ENCODE measurements around the gene RASSF7.
A peak's percentile ranks its signal among the peaks of the same experiment; 100 is the strongest.

RASSF7 gene

DNA sequence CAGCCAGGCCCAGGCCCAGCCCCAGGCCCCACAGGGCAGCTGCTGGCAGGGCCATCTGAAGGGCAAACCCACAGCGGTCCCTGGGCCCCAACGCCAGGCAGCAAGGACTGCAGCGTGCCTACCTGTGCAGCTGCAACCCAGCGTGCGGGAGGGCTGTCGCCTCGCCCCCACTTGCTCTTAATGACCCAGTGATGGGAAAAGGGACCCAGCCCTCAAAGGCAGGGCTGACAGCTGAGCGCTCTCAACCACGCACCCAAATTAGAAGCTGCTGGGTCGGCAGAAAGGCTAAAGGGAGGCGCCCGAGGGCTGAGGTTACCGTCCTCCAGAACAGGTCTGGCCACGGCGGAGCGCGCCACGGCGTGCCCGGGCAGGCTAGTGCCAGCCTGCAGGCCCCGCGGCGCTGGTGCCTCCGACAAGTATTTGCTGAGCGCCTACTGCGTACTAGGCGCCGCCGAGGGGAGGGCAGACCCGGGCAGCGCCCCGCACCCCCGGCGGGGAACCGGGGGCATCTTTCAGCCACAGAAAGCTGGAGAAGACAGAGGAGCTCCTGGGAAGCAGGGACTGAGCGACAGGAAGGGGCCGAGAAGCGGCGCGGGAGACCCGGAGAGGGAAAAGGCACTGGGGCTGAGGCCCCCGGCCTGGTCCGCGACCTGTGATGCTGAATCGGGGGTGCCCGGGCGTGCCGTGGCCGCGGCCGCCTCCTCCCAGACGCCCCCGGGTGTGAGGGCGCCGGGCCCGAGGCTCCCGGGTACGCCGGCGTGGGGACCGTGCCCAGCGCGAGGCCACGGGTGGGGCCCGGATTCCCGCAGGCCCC is 26.2 kb upstream of the RASSF7 start:
- TF ChIP-seq, protein P1, sequence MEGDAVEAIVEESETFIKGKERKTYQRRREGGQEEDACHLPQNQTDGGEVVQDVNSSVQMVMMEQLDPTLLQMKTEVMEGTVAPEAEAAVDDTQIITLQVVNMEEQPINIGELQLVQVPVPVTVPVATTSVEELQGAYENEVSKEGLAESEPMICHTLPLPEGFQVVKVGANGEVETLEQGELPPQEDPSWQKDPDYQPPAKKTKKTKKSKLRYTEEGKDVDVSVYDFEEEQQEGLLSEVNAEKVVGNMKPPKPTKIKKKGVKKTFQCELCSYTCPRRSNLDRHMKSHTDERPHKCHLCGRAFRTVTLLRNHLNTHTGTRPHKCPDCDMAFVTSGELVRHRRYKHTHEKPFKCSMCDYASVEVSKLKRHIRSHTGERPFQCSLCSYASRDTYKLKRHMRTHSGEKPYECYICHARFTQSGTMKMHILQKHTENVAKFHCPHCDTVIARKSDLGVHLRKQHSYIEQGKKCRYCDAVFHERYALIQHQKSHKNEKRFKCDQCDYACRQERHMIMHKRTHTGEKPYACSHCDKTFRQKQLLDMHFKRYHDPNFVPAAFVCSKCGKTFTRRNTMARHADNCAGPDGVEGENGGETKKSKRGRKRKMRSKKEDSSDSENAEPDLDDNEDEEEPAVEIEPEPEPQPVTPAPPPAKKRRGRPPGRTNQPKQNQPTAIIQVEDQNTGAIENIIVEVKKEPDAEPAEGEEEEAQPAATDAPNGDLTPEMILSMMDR (IDR thresholded peaks at IDR 0.05; ENCODE audit: low read depth, low read length), result no peak
- DNase-seq (ENCODE audit: extremely low read depth, low read depth), result no peak

DNA sequence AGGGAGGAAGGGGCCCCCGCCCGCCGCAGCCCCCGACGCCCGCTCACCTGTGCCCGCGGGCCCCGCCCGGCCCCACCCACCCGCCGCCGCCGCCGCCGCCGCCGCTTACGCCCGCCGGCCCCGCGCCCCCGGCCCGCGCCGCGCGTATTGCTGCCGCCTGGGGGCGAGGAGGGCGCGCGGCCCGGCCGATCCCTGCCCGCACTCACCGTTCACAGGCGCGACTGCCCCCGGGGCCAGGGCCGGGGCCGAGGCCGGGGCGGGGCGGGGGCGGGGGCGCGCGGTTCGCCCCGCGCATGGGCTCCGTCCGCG is 25.6 kb upstream of the RASSF7 start:
- TF ChIP-seq, protein P1 (IDR thresholded peaks at IDR 0.05; ENCODE audit: low read depth, low read length), result no peak
- no peak for DNase-seq (ENCODE audit: extremely low read depth, low read depth)

DNA sequence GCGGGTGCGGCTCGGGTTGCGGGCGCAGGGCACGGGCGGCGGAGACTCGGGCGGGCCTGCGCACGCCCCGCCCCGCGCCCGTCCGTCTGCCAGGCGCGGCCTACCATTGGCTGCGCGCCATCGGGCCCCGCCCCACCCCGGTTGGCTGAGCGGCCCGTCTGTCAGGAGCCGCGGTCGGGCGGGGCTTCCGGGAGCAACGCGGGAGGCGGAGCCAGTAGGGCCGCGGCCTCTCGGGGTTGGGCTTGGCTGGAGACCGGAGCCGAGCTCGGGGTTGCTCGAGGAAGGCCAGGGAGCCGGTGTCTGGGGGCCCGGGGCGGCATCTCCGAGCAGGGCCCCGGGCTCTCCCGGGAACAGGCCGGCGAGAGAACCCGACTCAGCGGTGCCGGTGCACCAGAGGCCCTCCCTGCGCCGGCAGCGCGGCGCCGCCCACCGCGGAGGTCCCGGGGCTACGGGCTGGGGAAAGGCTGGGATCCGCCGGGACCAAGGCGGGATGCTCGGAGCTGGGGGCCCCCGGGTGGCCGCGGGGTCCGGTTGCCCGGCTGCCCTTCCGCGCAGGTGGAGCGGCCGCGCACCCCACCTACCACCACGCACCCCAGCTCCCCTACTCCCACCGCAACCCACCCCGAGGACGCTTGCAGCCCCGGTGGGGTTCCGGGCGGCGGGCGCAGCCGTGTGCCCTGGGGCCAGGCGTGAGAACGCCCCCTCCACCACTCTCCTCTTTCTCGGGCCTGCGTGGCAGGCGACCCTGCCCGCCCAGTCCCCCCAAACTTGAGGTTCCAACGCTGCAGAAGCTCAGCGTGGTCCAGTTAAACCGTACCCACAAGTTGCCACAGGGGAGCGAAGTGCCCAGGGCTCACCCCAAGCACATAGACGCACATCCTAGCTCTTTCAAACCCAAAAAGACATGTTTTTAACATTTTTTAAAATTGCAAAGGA is 25.0 kb upstream of the RASSF7 start, which contains the start of gene HRAS:
Gene HRAS (minus strand): TSS at position 58 of the 936 bp plus-strand sequence.
- peak; percentile 89 for DNase-seq (ENCODE audit: extremely low read depth, low read depth)
- TF ChIP-seq, protein P1 (IDR thresholded peaks at IDR 0.05; ENCODE audit: low read depth, low read length), result no peak

DNA sequence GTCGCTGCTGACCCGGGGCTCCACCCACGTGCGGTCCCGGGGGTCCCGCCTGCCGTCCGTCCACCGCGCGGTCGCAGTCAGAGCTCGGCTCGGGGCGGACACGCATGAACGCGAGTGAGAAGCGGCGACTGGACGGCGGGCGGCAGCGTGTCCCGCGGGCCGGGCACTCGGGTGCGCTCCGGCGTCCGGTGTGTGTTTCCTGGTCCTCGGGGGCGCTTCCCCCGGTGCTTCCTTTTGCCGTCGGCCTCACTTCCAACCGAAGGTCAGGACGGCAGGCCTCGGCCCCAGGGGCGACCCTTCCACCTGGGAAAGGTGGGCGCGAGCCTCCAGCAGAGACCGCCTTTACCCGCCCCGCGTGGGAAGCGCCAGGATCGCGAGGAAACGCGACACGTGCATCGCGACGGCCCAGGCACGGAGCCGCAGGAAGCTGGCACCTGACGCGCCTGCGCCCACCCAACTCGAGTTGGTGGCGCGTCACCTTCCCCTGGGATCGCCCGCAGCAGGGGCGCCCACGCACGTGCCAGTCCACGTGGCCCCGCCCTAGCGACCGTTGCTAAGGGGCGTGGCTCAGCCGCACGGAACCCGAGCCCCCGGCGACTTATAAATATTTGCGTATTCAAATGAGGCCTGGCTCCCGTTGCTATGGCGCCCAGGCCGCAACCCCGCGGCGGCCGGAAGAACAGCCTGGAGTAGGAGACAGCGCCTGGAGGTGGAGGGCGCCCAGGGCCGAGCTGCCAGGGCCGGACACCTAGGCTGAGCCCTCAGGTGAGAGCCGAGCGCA is 23.7 kb upstream of the RASSF7 start, which contains the start of gene LRRC56:
Gene LRRC56 (plus strand): TSS at position 687 of the 781 bp plus-strand sequence. CDS start 3,158 bp downstream, outside the sequence.
- TF ChIP-seq, protein P1 (IDR thresholded peaks at IDR 0.05; ENCODE audit: low read depth, low read length), result no peak
- DNase-seq (ENCODE audit: extremely low read depth, low read depth), result peak; percentile 64

DNA sequence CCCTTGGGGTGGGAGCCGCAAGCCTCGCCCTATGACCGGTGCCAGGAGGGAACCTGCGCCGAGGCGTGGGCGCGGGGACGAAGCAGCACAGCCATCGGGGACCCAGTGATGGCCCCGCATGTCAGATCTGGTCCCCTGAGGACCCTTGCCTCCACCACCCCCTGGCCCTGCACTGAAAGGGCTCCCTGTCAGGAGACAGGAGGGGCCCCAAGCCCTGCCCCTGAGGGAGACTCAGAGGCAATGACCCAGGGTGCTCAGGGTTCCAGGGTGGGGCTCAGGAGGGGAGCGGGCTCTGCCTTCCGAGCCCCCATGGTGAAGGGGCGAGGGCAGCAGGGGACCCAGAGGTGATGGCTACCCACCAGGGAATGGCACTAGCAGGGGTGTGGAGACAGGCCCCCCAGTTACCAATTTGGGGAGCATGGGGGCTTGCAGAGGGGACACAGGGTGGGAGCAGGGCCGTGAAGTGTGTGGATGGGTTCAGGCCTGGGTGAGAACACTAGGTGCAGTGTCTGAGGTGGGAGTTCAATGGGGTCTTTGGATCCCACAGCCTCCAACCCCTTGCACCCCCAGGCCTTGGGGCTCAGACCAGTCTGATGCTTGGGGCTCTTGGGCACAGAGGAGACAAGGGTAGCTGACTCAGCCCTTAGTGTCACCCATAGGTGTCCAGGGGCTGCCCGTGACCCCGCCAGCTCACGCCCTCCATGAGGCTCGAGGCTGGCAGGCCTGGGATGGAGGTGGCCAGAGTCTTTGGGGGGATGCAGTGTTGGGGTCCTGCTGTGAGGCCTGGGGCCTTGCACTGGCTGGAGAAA is 22.9 kb upstream of the RASSF7 start:
- TF ChIP-seq, protein P1 (IDR thresholded peaks at IDR 0.05; ENCODE audit: low read depth, low read length), result no peak
- no peak for DNase-seq (ENCODE audit: extremely low read depth, low read depth)

DNA sequence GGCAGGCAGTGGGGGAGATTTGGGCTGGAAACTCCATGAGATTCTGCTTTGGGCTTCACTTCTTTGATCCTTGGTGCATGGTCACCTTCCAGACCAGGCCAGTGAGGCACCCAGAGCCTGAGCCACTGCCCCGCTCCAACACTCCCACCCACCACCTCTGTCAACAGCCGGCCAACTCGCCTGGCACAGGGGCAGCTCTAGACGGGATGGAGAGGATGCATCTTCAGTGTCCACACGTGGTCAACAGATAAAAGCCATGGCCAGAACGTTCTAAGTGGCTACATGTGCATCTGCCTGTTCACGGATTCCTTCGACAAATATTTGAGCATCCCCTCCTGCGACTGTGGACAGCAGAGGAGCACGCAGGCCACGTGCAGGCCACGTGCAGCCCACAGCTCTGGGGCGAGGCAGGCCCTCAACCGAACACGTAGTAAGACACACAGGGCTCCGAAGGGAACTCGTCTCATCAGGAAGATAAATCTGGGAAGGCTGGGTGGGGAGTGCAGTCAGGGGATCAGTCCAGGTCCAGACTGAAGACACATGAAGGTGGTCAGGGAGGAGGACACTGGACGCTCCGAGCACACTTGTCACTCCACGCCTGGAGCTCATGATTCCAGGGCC is 22.2 kb upstream of the RASSF7 start:
- TF ChIP-seq, protein P1 (IDR thresholded peaks at IDR 0.05; ENCODE audit: low read depth, low read length), result no peak
- no peak for DNase-seq (ENCODE audit: extremely low read depth, low read depth)

All from AG09319 (cell line).